H1 (cell line): Measurements from ENCODE around the gene PHACTR2. TPM values are rescaled to one million over a fixed set of nuclear protein-coding genes. Genes with fewer than 3 reads are reported as not detected.
"Not testable (repeated sequence)": the region's sequence is repeated elsewhere in the genome, so short reads cannot be mapped to it uniquely, and the experiment has no call there.

Source experiments
- CTCF ChIA-PET: fragments of 300-600 bp; sonication (Branson Sonifier 250); formaldehyde crosslinking; loops from one replicate; lab custom pipeline; 2021; ENCODE audit not compliant: partially characterized antibody; lab: Charles Lee
- POLR2A ChIA-PET: fragments of 300-600 bp; sonication (Branson Sonifier 250); formaldehyde crosslinking; loops from one replicate; lab custom pipeline; 2021; ENCODE audit warnings: inconsistent platforms; ENCODE audit not compliant: partially characterized antibody; lab: Charles Lee
- DNase-seq, 2 experiments: peaks; one replicate each; pipeline versions ENCODE4 v3.0.0 to v3.0.0-alpha.2; 2010 to 2022; ENCODE audit warnings: low spot score in 2 of 2, low read depth in 1 of 2, mixed read lengths in 1 of 2
- FAIRE-seq: peaks from 2 replicates; lab custom pipeline; 2011; peaks lifted over from hg19 to GRCh38; lab: Jason Lieb, UNC
- H2AFZ ChIP-seq: 2 replicates; pipeline ENCODE4 v1.8.1; 2012; ENCODE audit warnings: low read length, inconsistent platforms
- H2AK5ac ChIP-seq: 2 replicates; pipeline ENCODE4 v1.6.1; 2013; ENCODE audit warnings: low read depth, low read length
- H2BK120ac ChIP-seq: replicated peaks from 2 replicates; pipeline ENCODE3; 2013; ENCODE audit warnings: low read depth, low read length, inconsistent platforms
- H2BK12ac ChIP-seq: 2 replicates; pipeline ENCODE4 v1.6.1; 2013; ENCODE audit warnings: low read depth, low read length
- H2BK15ac ChIP-seq: 2 replicates; pipeline ENCODE4 v1.6.1; 2013; ENCODE audit warnings: low read length
- H2BK20ac ChIP-seq: 2 replicates; pipeline ENCODE4 v1.6.1; 2013; ENCODE audit warnings: low read length
- H2BK5ac ChIP-seq: 2 replicates; pipeline ENCODE4 v1.6.1; 2013; ENCODE audit warnings: low read depth, low read length
- H3K14ac ChIP-seq: 2 replicates; pipeline ENCODE4 v1.6.1; 2013; ENCODE audit warnings: inconsistent platforms; ENCODE audit not compliant: insufficient read length
- H3K18ac ChIP-seq: 2 replicates; pipeline ENCODE4 v1.6.1; 2013; ENCODE audit warnings: low read length; ENCODE audit errors: extremely low read depth
- H3K23ac ChIP-seq: 2 replicates; pipeline ENCODE4 v1.6.1; 2013; ENCODE audit warnings: inconsistent platforms; ENCODE audit not compliant: insufficient read length
- H3K23me2 ChIP-seq: 2 replicates; pipeline ENCODE4 v1.6.1; 2013; ENCODE audit warnings: low read depth, low read length
- H3K27ac ChIP-seq: 2 replicates; pipeline ENCODE4 v1.6.1; 2011; ENCODE audit warnings: low read depth, low read length, inconsistent platforms
- H3K27me3 ChIP-seq, 4 experiments: replicated peaks in 1 of 4; 1 replicate in 1 of 4; 2 replicates in 3 of 4; pipeline versions ENCODE4 v1.6.1 to v1.8.1; 2011 to 2013; ENCODE audit warnings: low read length in 3 of 4, mild to moderate bottlenecking in 3 of 4, inconsistent platforms in 2 of 4, mixed read lengths in 2 of 4, moderate library complexity in 1 of 4; ENCODE audit not compliant: control insufficient read depth in 3 of 4, insufficient read depth in 3 of 4; ENCODE audit errors: extremely low read depth in 1 of 4
- H3K36me3 ChIP-seq, 4 experiments: 2 replicates each; pipeline versions ENCODE4 v1.6.1 to v1.8.1; 2011 to 2013; ENCODE audit warnings: mild to moderate bottlenecking in 4 of 4, low read length in 3 of 4, moderate library complexity in 2 of 4, control low read depth in 1 of 4, inconsistent platforms in 1 of 4; ENCODE audit not compliant: insufficient read depth in 4 of 4, control insufficient read depth in 2 of 4
- H3K4ac ChIP-seq: replicated peaks from 2 replicates; pipeline ENCODE3; 2013; ENCODE audit warnings: low read length, low read depth, mixed read lengths, inconsistent platforms; ENCODE audit not compliant: insufficient read length
- H3K4me1 ChIP-seq, 4 experiments: replicated peaks in 1 of 4; 1 replicate in 1 of 4; 2 replicates in 3 of 4; pipeline versions ENCODE4 v1.6.1 to v1.8.1; 2011 to 2013; ENCODE audit warnings: low read length in 3 of 4, inconsistent platforms in 2 of 4, mixed read lengths in 1 of 4; ENCODE audit not compliant: insufficient read depth in 4 of 4, control insufficient read depth in 3 of 4
- H3K4me2 ChIP-seq, 2 experiments: 2 replicates each; pipeline versions ENCODE4 v1.6.1 to v1.8.1; 2011 to 2013; ENCODE audit warnings: low read depth in 2 of 2, low read length in 2 of 2, control low read depth in 1 of 2, inconsistent platforms in 1 of 2, mild to moderate bottlenecking in 1 of 2; ENCODE audit not compliant: insufficient read depth in 1 of 2
- H3K4me3 ChIP-seq, 4 experiments: fragments of 200-600, 300-600 bp in 1 of 4; sonication (generic), shearing (Covaris generic), sonication (Bioruptor Twin) in 1 of 4; 2 replicates each; pipeline versions ENCODE4 v1.5.1 to v1.8.1; 2011 to 2016; ENCODE audit warnings: low read length in 4 of 4, low read depth in 3 of 4, control low read depth in 2 of 4, inconsistent platforms in 2 of 4, mild to moderate bottlenecking in 2 of 4, mixed read lengths in 1 of 4, moderate library complexity in 1 of 4; ENCODE audit not compliant: insufficient read depth in 2 of 4; ENCODE audit errors: extremely low read depth in 1 of 4
- H3K56ac ChIP-seq: replicated peaks from 2 replicates; pipeline ENCODE3; 2013; ENCODE audit warnings: low read depth, mild to moderate bottlenecking, mixed read lengths, low read length, inconsistent platforms; ENCODE audit not compliant: insufficient read length
- H3K79me1 ChIP-seq: 2 replicates; pipeline ENCODE4 v1.6.1; 2013; ENCODE audit warnings: low read depth, low read length, control low read depth
- H3K79me2 ChIP-seq, 2 experiments: 2 replicates each; pipeline versions ENCODE4 v1.6.1 to v1.8.1; 2012 to 2013; ENCODE audit warnings: low read length in 2 of 2, mild to moderate bottlenecking in 2 of 2, inconsistent platforms in 1 of 2; ENCODE audit not compliant: insufficient read depth in 2 of 2, control insufficient read depth in 1 of 2
- H3K9ac ChIP-seq, 4 experiments: replicated peaks in 1 of 4; 1 replicate in 1 of 4; 2 replicates in 3 of 4; pipeline versions ENCODE4 v1.6.1 to v1.8.1; 2011 to 2013; ENCODE audit warnings: low read depth in 3 of 4, low read length in 3 of 4, control low read depth in 2 of 4, mild to moderate bottlenecking in 2 of 4, moderate library complexity in 2 of 4, inconsistent platforms in 1 of 4; ENCODE audit errors: extremely low read depth in 1 of 4
- H3K9me3 ChIP-seq, 2 experiments: 2 replicates each; pipeline versions ENCODE4 v1.6.1 to v1.8.1; 2012 to 2013; ENCODE audit warnings: mild to moderate bottlenecking in 2 of 2, moderate library complexity in 2 of 2, control low read depth in 1 of 2, inconsistent platforms in 1 of 2, low read depth in 1 of 2, low read length in 1 of 2, mixed read lengths in 1 of 2; ENCODE audit not compliant: insufficient read depth in 2 of 2
- H4K20me1 ChIP-seq, 2 experiments: replicated peaks in 1 of 2; 2 replicates each; pipeline versions ENCODE3 to v1.8.1; 2011 to 2013; ENCODE audit warnings: inconsistent platforms in 2 of 2, low read length in 2 of 2, mild to moderate bottlenecking in 1 of 2; ENCODE audit not compliant: insufficient read depth in 2 of 2, control insufficient read depth in 1 of 2
- H4K5ac ChIP-seq: 2 replicates; pipeline ENCODE4 v1.6.1; 2013; ENCODE audit warnings: low read length, low read depth, mixed read lengths, inconsistent platforms; ENCODE audit not compliant: insufficient read length
- H4K8ac ChIP-seq: 2 replicates; pipeline ENCODE4 v1.8.0; 2013; ENCODE audit warnings: mild to moderate bottlenecking, moderate library complexity, low read length, inconsistent platforms; ENCODE audit not compliant: insufficient read depth; ENCODE audit errors: extremely low read depth
- H4K91ac ChIP-seq: replicated peaks from 2 replicates; pipeline ENCODE3; 2013; ENCODE audit warnings: low read length, mixed read lengths, inconsistent platforms; ENCODE audit not compliant: insufficient read length
- WGBS, 2 experiments: shearing (Covaris generic) in 1 of 2; methylation state at CpG; one replicate each; pipeline versions ENCODE4 v1.1.6 to v1.1.7; 2013 to 2015; ENCODE audit warnings: low lambda C conversion rate in 2 of 2, mixed read lengths in 2 of 2, inconsistent platforms in 1 of 2, low coverage in 1 of 2, missing lambda C conversion rate in 1 of 2; ENCODE audit not compliant: insufficient replicate concordance in 2 of 2, insufficient coverage in 1 of 2, insufficient read length in 1 of 2; ENCODE audit errors: extremely low coverage in 1 of 2, missing lambda C conversion rate in 1 of 2; 5-methylcytosine and 5-hydroxymethylcytosine counted together
- polyA plus RNA-seq, 7 experiments: library from polyadenylated mRNA; depleted of rRNA in 3 of 7; stranded (reverse) in 5 of 7; unstranded in 2 of 7; fragments of >200 nt in 5 of 7; fragments of 200-250 nt in 2 of 7; gene quantifications; 1 replicate in 5 of 7; 2 replicates in 1 of 7; 4 replicates in 1 of 7; pipeline versions ENCODE4 v1.2.1 to v1.2.3, GENCODE V29; 2011 to 2013; ENCODE audit warnings: missing spikeins in 2 of 7, mixed read lengths in 2 of 7
- total RNA-seq: library from RNA; stranded (reverse); fragmentation: NEBNext Ultra II Directional; extraction: Animal tissue kit (Norgen Biotek cat#: 25700); gene quantifications from 2 replicates; pipeline ENCODE4 v1.2.1, GENCODE V29; 2021

The PHACTR2 gene
- total and polyA plus RNA-seq, 2 of the 8 experiments (the other 6 are each of a cell fraction or from before 2014, with no cell fraction given) = 16.9 to 131 TPM

DNA sequence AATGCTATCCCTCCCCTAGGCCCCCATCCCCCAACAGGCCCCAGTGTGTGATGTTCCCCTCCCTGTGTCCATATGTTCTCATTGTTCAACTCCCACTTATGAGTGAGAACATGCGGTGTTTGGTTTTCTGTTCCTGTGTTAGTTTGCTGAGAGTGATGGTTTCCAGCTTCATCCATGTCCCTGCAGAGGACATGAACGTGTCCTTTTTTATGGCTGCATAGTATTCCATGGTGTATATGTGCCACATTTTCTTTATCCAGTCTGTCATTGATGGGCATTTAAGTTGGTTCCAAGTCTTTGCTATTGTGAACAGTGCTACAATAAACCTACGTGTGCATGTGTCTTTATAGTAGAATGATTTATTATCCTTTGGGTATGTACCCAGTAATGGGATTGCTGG lies 173.9 kb downstream of the PHACTR2 start:
- H3K79me2 ChIP-seq = peaks cover 0 to 44% of the 10 kb centered on the region in 2 experiments; a peak in 2 of 4 replicates
- H4K8ac ChIP-seq, H3K23me2 ChIP-seq, H4K20me1 ChIP-seq, H2BK120ac ChIP-seq, H2AFZ ChIP-seq, H3K23ac ChIP-seq, H3K9ac ChIP-seq, H3K4ac ChIP-seq, H3K9me3 ChIP-seq, H3K4me3 ChIP-seq, H3K4me1 ChIP-seq, H3K56ac ChIP-seq, H3K18ac ChIP-seq, H3K14ac ChIP-seq, H4K5ac ChIP-seq, H2BK20ac ChIP-seq, H2BK12ac ChIP-seq, H4K91ac ChIP-seq, H2BK15ac ChIP-seq, H3K4me2 ChIP-seq, H3K79me1 ChIP-seq, H2BK5ac ChIP-seq, DNase-seq, H2AK5ac ChIP-seq, H3K27me3 ChIP-seq, H3K27ac ChIP-seq, FAIRE-seq: not testable (repeated sequence)
- peaks cover 29 to 66% (median 43%) of the 10 kb centered on the region in 4 experiments for H3K36me3 ChIP-seq
- WGBS, 2 experiments = 87% methylated on average over 3 of the region's 3 CpGs; no CpG with 5 or more reads in 1 of the 2 experiments
- ChIA-PET POLR2A (interaction anchor here (0.8 to 1.6 kb wide), 3 partner anchors 8 to 68 kb away, joined by 3 read pairs; no protein-coding TSS in a partner anchor), CTCF (interaction anchor here (1.4 kb wide), 1 partner anchor 90 kb away, joined by 4 read pairs; no protein-coding TSS in a partner anchor)

DNA sequence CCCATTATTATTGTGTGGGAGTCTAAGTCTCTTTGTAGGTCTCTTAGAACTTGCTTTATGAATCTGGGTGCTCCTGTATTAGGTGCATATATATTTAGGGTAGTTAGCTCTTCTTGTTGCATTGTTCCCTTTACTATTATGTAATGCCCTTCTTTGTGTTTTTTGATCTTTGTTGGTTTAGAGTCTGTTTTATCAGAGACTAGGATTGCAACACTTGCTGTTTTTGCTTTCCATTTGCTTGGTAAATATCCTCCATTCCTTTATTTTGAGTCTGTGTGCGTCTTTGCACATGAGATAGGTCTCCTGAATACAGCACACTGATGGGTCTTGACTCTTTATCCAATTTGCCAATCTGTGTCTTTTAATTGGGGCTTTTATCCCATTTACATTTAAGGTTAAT lies 177.3 kb downstream of the PHACTR2 start:
- H3K4ac ChIP-seq, H3K79me1 ChIP-seq, H3K4me1 ChIP-seq, H3K14ac ChIP-seq, H2BK5ac ChIP-seq, H3K4me2 ChIP-seq, H2AFZ ChIP-seq, H3K18ac ChIP-seq, H3K23me2 ChIP-seq, H2BK20ac ChIP-seq, H3K9ac ChIP-seq, H4K5ac ChIP-seq, FAIRE-seq, H3K27me3 ChIP-seq, H3K56ac ChIP-seq, H2BK15ac ChIP-seq, DNase-seq, H4K20me1 ChIP-seq, H2BK12ac ChIP-seq, H3K27ac ChIP-seq, H3K9me3 ChIP-seq, H4K8ac ChIP-seq, H2BK120ac ChIP-seq, H3K4me3 ChIP-seq, H4K91ac ChIP-seq, H3K23ac ChIP-seq, H2AK5ac ChIP-seq: not testable (repeated sequence)
- H3K36me3 ChIP-seq = peaks cover 17 to 67% (median 35%) of the 10 kb centered on the region in 4 experiments
- CTCF ChIA-PET = interaction anchor here (1.0 kb wide), 1 partner anchor 280 kb away, joined by 3 read pairs; no protein-coding TSS in a partner anchor
- peaks cover 0 to 19% of the 10 kb centered on the region in 2 experiments; a peak in 2 of 4 replicates for H3K79me2 ChIP-seq
- POLR2A ChIA-PET = interaction anchor here (2.5 kb wide), 1 partner anchor 11 kb away, joined by 10 read pairs; the partner anchor contains the start of gene LTV1
- 83% methylated on average over 1 of the region's 1 CpG; no CpG with 5 or more reads in 1 of the 2 experiments for WGBS, 2 experiments
